ENCODE results near the gene KCNJ8. TPM values are rescaled to one million over a fixed set of nuclear protein-coding genes. Genes with fewer than 3 reads are reported as not detected.
"Not testable (repeated sequence)": the region's sequence is repeated elsewhere in the genome, so short reads cannot be mapped to it uniquely, and the experiment has no call there.

KCNJ8 gene
- total RNA-seq, 1 donor from 2014 or later: under 0.01 TPM

DNA sequence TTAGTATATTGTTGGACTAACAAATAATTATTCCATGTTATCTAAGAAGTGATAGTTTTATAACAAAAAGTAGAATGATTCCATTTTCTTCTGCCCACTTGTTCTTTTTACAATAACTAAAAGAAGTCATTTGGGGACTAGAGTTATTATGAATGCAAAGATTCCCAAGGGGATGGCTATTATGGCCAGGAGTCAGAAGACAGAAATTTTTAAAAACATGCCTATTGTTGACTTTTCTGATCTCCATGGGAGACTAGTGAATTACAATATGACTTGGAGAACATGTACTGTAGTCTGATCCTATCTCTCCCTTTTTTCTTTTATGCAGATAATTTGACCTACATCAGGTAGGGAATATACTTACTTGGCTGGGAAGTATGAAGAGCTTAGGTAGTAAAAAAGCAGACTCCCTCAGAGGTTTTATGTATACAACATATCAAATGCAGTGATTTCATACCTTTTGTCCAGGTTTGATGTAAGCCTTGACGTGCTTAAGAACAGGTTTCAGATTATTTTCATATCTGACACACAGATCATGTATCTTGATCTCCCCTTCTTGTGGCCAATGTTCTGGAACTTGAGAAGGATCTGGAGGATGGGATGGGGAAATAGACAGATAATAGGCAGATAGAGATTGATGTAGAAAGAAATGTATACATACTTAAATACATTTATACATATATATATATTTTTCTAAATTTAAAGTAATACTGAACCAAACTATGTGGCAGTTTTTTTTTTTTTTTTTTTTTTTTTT is 41.0 kb upstream of the KCNJ8 start:
- DNase-seq (ENCODE audit: low read depth): no peak
- TF ChIP-seq, protein P1, sequence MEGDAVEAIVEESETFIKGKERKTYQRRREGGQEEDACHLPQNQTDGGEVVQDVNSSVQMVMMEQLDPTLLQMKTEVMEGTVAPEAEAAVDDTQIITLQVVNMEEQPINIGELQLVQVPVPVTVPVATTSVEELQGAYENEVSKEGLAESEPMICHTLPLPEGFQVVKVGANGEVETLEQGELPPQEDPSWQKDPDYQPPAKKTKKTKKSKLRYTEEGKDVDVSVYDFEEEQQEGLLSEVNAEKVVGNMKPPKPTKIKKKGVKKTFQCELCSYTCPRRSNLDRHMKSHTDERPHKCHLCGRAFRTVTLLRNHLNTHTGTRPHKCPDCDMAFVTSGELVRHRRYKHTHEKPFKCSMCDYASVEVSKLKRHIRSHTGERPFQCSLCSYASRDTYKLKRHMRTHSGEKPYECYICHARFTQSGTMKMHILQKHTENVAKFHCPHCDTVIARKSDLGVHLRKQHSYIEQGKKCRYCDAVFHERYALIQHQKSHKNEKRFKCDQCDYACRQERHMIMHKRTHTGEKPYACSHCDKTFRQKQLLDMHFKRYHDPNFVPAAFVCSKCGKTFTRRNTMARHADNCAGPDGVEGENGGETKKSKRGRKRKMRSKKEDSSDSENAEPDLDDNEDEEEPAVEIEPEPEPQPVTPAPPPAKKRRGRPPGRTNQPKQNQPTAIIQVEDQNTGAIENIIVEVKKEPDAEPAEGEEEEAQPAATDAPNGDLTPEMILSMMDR (IDR thresholded peaks at IDR 0.05; ENCODE audit: insufficient read depth, low read length, severe bottlenecking): no peak
- no peak overlapping the region for H3K4me3 ChIP-seq (ENCODE audit: low read depth, low read length)
- no peaks in the 10 kb centered on the region for H3K36me3 ChIP-seq (ENCODE audit: control insufficient read depth, insufficient read depth, low read length)
- no peak for FAIRE-seq
- no peaks in the 10 kb centered on the region for H3K27me3 ChIP-seq (ENCODE audit: control insufficient read depth, insufficient read depth, low read length)

DNA sequence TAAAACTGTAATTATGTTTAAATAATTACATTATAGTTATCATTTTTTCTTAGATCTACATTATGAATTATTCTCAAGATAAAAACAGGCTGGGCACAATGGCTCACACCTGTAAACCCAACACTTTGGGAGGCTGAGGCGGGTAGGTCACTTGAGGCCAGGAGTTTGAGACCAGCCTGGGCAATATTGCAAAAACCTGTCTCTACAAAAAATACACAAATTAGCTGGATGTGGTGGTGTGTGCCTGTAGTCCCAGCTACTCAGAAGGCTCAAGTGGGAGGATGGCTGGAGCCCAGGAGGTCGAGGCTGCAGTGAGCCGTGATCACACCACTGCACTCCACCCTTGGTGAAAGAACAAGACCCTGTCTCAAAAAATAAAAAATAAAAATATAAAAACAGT is 40.3 kb upstream of the KCNJ8 start:
- H3K27me3 ChIP-seq (ENCODE audit: control insufficient read depth, insufficient read depth, low read length): no peaks in the 10 kb centered on the region
- FAIRE-seq (no peak), DNase-seq (ENCODE audit: low read depth) (no peak)
- TF ChIP-seq, protein P1 (IDR thresholded peaks at IDR 0.05; ENCODE audit: insufficient read depth, low read length, severe bottlenecking): no peak
- no peak overlapping the region for H3K4me3 ChIP-seq (ENCODE audit: low read depth, low read length)
- H3K36me3 ChIP-seq (ENCODE audit: control insufficient read depth, insufficient read depth, low read length): no peaks in the 10 kb centered on the region

DNA sequence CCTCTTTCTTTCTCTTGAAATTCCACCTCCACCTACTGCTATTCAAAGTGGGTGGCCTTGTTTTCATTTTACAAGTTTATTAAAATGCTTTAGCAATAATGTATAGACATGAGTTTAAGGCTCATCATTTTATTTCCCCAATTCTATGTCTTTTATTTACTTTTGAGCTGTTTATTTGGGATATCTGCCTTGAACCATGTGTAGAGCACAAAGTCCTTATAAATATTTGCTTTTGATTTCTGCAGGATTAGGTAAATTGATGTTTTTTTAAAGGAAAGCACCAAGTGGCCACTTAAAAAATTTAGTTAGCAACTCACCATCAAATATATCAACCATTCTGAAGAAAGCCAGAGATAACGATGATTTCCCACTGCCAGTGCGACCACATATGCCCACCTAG is 39.8 kb upstream of the KCNJ8 start:
- H3K36me3 ChIP-seq (ENCODE audit: control insufficient read depth, insufficient read depth, low read length): no peaks in the 10 kb centered on the region
- FAIRE-seq (no peak), DNase-seq (ENCODE audit: low read depth) (no peak)
- TF ChIP-seq, protein P1 (IDR thresholded peaks at IDR 0.05; ENCODE audit: insufficient read depth, low read length, severe bottlenecking): no peak
- no peaks in the 10 kb centered on the region for H3K27me3 ChIP-seq (ENCODE audit: control insufficient read depth, insufficient read depth, low read length)
- no peak overlapping the region for H3K4me3 ChIP-seq (ENCODE audit: low read depth, low read length)

DNA sequence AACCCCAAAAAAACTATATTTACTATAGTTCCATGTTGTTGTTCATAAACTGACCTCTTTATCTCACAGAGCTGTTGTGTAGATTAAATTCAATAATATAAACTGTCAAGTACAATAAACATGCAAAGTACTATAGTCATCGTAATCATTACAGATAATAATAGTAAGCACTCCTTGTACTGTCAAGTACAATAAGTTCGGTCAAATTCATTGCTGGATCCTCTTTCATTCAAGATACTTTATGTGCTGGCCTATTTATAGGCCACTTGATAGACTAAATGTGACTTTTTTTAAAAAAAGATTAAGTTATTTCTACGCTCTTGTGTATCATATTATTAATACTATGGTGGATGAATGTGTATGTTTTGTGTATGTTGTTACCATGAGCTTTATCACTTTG is 39.2 kb upstream of the KCNJ8 start:
- TF ChIP-seq, protein P1 (IDR thresholded peaks at IDR 0.05; ENCODE audit: insufficient read depth, low read length, severe bottlenecking): no peak
- DNase-seq (ENCODE audit: low read depth): no peak
- H3K36me3 ChIP-seq (ENCODE audit: control insufficient read depth, insufficient read depth, low read length): no peaks in the 10 kb centered on the region
- FAIRE-seq: no peak
- no peaks in the 10 kb centered on the region for H3K27me3 ChIP-seq (ENCODE audit: control insufficient read depth, insufficient read depth, low read length)
- H3K4me3 ChIP-seq (ENCODE audit: low read depth, low read length): no peak overlapping the region

DNA sequence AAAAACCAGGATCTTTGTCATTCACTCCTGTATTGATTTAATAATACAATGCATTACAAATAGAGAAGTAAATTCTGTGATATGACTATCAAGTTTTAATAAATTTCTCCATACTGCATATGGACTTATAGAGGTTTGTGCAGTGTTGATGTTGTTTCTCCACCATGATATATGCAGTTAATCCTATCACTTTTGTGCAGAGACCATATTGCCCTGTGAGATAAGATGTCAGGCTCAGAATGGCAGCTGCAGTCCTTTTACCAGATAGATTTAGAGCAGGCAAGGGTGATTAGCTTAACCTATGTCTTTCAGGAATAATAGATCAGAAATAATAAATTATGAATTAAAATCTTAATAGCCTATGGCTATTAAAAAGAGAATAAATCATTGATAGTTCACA is 38.6 kb upstream of the KCNJ8 start:
- DNase-seq (ENCODE audit: low read depth) (no peak), FAIRE-seq (no peak)
- no peaks in the 10 kb centered on the region for H3K27me3 ChIP-seq (ENCODE audit: control insufficient read depth, insufficient read depth, low read length)
- TF ChIP-seq, protein P1 (IDR thresholded peaks at IDR 0.05; ENCODE audit: insufficient read depth, low read length, severe bottlenecking): no peak
- H3K36me3 ChIP-seq (ENCODE audit: control insufficient read depth, insufficient read depth, low read length): no peaks in the 10 kb centered on the region
- no peak overlapping the region for H3K4me3 ChIP-seq (ENCODE audit: low read depth, low read length)

DNA sequence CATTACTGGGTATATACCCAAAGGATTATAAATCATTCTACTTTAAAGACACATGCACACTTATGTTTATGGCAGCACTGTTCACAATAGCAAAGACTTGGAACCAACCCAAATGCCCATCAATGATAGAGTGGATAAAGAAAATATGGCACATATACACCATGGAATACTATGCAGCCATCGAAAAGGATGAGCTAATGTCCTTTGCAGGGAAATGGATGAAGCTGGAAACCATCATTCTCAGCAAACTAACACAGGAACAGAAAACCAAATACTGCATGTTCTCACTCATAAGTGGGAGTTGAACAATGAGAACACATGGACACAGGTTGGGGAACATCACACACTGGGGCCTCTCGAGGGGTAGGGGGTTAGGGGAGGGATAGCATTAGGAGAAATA is 37.8 kb upstream of the KCNJ8 start:
- not testable (repeated sequence) for H3K36me3 ChIP-seq (ENCODE audit: control insufficient read depth, insufficient read depth, low read length); H3K4me3 ChIP-seq (ENCODE audit: low read depth, low read length); FAIRE-seq; H3K27me3 ChIP-seq (ENCODE audit: control insufficient read depth, insufficient read depth, low read length); DNase-seq (ENCODE audit: low read depth)
